H9 (cell line): ENCODE results near the gene ZCCHC7. TPM values are rescaled to one million over a fixed set of nuclear protein-coding genes. Genes with fewer than 3 reads are reported as not detected.

Experiments
- DNase-seq: peaks from one replicate; pipeline ENCODE4 v3.0.0-alpha.2; 2017
- H2AFZ ChIP-seq: one replicate; pipeline ENCODE4 v1.6.1; 2013; ENCODE audit warnings: mild to moderate bottlenecking, low read length, control low read depth, moderate library complexity
- H2AK5ac ChIP-seq: 2 replicates; pipeline ENCODE4 v1.6.1; 2013; ENCODE audit warnings: low read length, control low read depth, mixed read lengths; ENCODE audit not compliant: insufficient read length
- H2BK120ac ChIP-seq: one replicate; pipeline ENCODE4 v1.6.1; 2013; ENCODE audit warnings: low read depth, mild to moderate bottlenecking, low read length, control low read depth, inconsistent platforms; ENCODE audit not compliant: poor library complexity, severe bottlenecking
- H2BK12ac ChIP-seq: 2 replicates; pipeline ENCODE4 v1.6.1; 2013; ENCODE audit warnings: low read length, control low read depth, mixed read lengths, low read depth; ENCODE audit not compliant: insufficient read length
- H2BK15ac ChIP-seq: 2 replicates; pipeline ENCODE4 v1.6.1; 2013; ENCODE audit warnings: low read depth, low read length, control low read depth
- H2BK20ac ChIP-seq: one replicate; pipeline ENCODE4 v1.6.1; 2013; ENCODE audit warnings: low read depth, mild to moderate bottlenecking, low read length, control low read depth, inconsistent platforms; ENCODE audit not compliant: poor library complexity, severe bottlenecking
- H2BK5ac ChIP-seq: 2 replicates; pipeline ENCODE4 v1.6.1; 2013; ENCODE audit warnings: low read length, control low read depth, mixed read lengths; ENCODE audit not compliant: insufficient read length
- H3K14ac ChIP-seq: 2 replicates; pipeline ENCODE4 v1.6.1; 2013; ENCODE audit warnings: low read length, control low read depth; ENCODE audit not compliant: insufficient read depth
- H3K18ac ChIP-seq: 2 replicates; pipeline ENCODE4 v1.6.1; 2013; ENCODE audit warnings: low read depth, mild to moderate bottlenecking, mixed read lengths, low read length, control low read depth; ENCODE audit not compliant: insufficient read length
- H3K23ac ChIP-seq: 2 replicates; pipeline ENCODE4 v1.6.1; 2013; ENCODE audit warnings: low read length, control low read depth, mixed read lengths, low read depth; ENCODE audit not compliant: insufficient read length
- H3K23me2 ChIP-seq: 2 replicates; pipeline ENCODE4 v1.6.1; 2013; ENCODE audit warnings: low read depth, mild to moderate bottlenecking, mixed read lengths, low read length, control low read depth; ENCODE audit not compliant: insufficient read length, poor library complexity, severe bottlenecking
- H3K27ac ChIP-seq: 2 replicates; pipeline ENCODE4 v1.5.1; 2013; ENCODE audit warnings: low read length, control low read depth, mixed read lengths, low read depth; ENCODE audit not compliant: insufficient read length
- H3K27me3 ChIP-seq: 2 replicates; pipeline ENCODE4 v1.6.1; 2013; ENCODE audit warnings: low read length, control low read depth, inconsistent platforms; ENCODE audit not compliant: insufficient read depth
- H3K4ac ChIP-seq: 2 replicates; pipeline ENCODE4 v1.6.1; 2013; ENCODE audit warnings: low read depth, mild to moderate bottlenecking, control low read depth, inconsistent platforms, low read length, moderate library complexity
- H3K4me1 ChIP-seq: 2 replicates; pipeline ENCODE4 v1.6.1; 2013; ENCODE audit warnings: low read length, control low read depth, inconsistent platforms; ENCODE audit not compliant: insufficient read depth
- H3K4me2 ChIP-seq: 2 replicates; pipeline ENCODE4 v1.6.1; 2013; ENCODE audit warnings: low read length, control low read depth, mixed read lengths; ENCODE audit not compliant: insufficient read length, insufficient read depth
- H3K56ac ChIP-seq: 2 replicates; pipeline ENCODE4 v1.6.1; 2013; ENCODE audit warnings: low read depth, mild to moderate bottlenecking, mixed read lengths, low read length, control low read depth; ENCODE audit not compliant: insufficient read length
- H3K79me1 ChIP-seq: 2 replicates; pipeline ENCODE4 v1.6.1; 2013; ENCODE audit warnings: low read depth, mild to moderate bottlenecking, moderate library complexity, low read length, control low read depth, inconsistent platforms; ENCODE audit not compliant: insufficient read depth, poor library complexity, severe bottlenecking
- H3K79me2 ChIP-seq: 2 replicates; pipeline ENCODE4 v1.6.1; 2013; ENCODE audit warnings: low read length, control low read depth, inconsistent platforms; ENCODE audit not compliant: insufficient read depth
- H3K9ac ChIP-seq: 2 replicates; pipeline ENCODE4 v1.6.1; 2013; ENCODE audit warnings: low read length, control low read depth, mixed read lengths; ENCODE audit not compliant: insufficient read length; ENCODE audit errors: extremely low read depth
- H3K9me3 ChIP-seq: one replicate; pipeline ENCODE4 v1.6.1; 2013; ENCODE audit warnings: low read depth, low read length, inconsistent platforms; ENCODE audit not compliant: control insufficient read depth
- H3T11ph ChIP-seq: one replicate; pipeline ENCODE4 v1.6.1; 2013; ENCODE audit warnings: mild to moderate bottlenecking, low read length, control low read depth, inconsistent platforms
- H4K20me1 ChIP-seq: one replicate; pipeline ENCODE4 v1.6.1; 2013; ENCODE audit not compliant: control insufficient read depth, insufficient read length, insufficient read depth
- H4K5ac ChIP-seq: 2 replicates; pipeline ENCODE4 v1.6.1; 2013; ENCODE audit warnings: low read depth, mild to moderate bottlenecking, mixed read lengths, low read length, control low read depth; ENCODE audit not compliant: insufficient read length
- H4K8ac ChIP-seq: replicated peaks from 2 replicates; pipeline ENCODE4 v1.6.1; 2013; ENCODE audit warnings: low read length, control low read depth, mixed read lengths, low read depth; ENCODE audit not compliant: insufficient read length
- H4K91ac ChIP-seq: 2 replicates; pipeline ENCODE4 v1.6.1; 2013; ENCODE audit warnings: low read depth, mild to moderate bottlenecking, moderate library complexity, mixed read lengths, low read length, control low read depth; ENCODE audit not compliant: insufficient read length
- H3K27ac Mint-ChIP-seq, 3 experiments: 2 replicates in 2 of 3; 3 replicates in 1 of 3; pipeline ENCODE4 v1.8.0; 2020 to 2021; ENCODE audit warnings: mixed read lengths in 3 of 3, mild to moderate bottlenecking in 1 of 3, moderate library complexity in 1 of 3
- H3K27me3 Mint-ChIP-seq: 2 replicates; pipeline ENCODE4 v1.8.0; 2021; ENCODE audit warnings: low read depth, mild to moderate bottlenecking, moderate library complexity, mixed read lengths
- H3K36me3 Mint-ChIP-seq, 3 experiments: 2 replicates in 2 of 3; 3 replicates in 1 of 3; pipeline ENCODE4 v1.8.0; 2020 to 2021; ENCODE audit warnings: low read depth in 3 of 3, mixed read lengths in 3 of 3; ENCODE audit not compliant: insufficient read depth in 1 of 3
- H3K4me1 Mint-ChIP-seq, 2 experiments: 2 replicates each; pipeline ENCODE4 v1.8.0; 2020; ENCODE audit warnings: mixed read lengths in 2 of 2
- H3K4me3 Mint-ChIP-seq, 2 experiments: 2 replicates in 1 of 2; 3 replicates in 1 of 2; pipeline ENCODE4 v1.8.0; 2020 to 2021; ENCODE audit warnings: mild to moderate bottlenecking in 2 of 2, mixed read lengths in 2 of 2, moderate library complexity in 1 of 2
- H3K9me3 Mint-ChIP-seq, 2 experiments: 2 replicates in 1 of 2; 3 replicates in 1 of 2; pipeline ENCODE4 v1.8.0; 2020; ENCODE audit warnings: mild to moderate bottlenecking in 2 of 2, mixed read lengths in 2 of 2, moderate library complexity in 1 of 2
- WGBS: extraction: QIAGEN DNeasy Blood & Tissue Kit; methylation state at CpG from one replicate; pipeline ENCODE4 v1.1.7; 2013; ENCODE audit warnings: missing lambda C conversion rate, low lambda C conversion rate, mixed read lengths; ENCODE audit not compliant: insufficient read length; ENCODE audit errors: extremely low coverage; 5-methylcytosine and 5-hydroxymethylcytosine counted together
- total RNA-seq: library from RNA; stranded (reverse); gene quantifications from 2 replicates; pipeline ENCODE4 v1.2.1, GENCODE V29; 2021
- TF ChIP-seq, protein P1 (sequence below): fragments of 200-600 bp; sonication (generic); conservative IDR thresholded peaks from 3 replicates; pipeline ENCODE4 v1.8.0; 2021; ENCODE audit warnings: antibody characterized with exemption, mild to moderate bottlenecking

ZCCHC7 gene
- total RNA-seq, 1 experiment from 2014 or later, result 20.3 TPM

DNA sequence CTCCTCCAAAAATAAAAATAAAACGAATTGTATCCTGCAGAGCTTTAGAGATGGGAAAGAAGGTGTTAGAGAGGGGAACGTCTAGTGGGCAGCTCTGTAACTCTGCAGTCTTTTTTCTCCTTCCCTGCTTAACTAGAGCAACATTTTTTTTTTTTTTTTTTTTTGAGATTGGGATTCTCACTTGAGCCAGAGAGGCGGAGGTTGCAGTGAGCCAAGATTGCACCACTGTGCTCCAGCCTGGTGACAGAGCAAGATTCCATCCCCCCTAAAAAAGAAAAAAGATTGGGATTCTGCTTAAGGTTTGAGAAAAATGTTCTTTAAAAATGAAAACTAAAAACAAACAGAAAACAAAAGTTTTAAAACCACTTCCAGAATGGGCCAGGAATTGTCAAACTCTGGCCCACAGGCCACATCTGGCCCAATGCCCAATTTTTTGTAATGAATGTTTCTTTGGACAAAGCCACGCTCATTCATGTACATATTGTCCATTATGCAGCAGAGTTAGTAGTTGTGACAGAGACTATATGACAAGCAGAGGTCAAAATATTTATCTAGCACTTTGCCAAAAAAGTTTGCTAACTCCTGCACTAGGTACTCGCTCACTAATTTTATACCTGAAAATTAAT, 98.5 kb downstream of the ZCCHC7 start:
- TF ChIP-seq, protein P1, sequence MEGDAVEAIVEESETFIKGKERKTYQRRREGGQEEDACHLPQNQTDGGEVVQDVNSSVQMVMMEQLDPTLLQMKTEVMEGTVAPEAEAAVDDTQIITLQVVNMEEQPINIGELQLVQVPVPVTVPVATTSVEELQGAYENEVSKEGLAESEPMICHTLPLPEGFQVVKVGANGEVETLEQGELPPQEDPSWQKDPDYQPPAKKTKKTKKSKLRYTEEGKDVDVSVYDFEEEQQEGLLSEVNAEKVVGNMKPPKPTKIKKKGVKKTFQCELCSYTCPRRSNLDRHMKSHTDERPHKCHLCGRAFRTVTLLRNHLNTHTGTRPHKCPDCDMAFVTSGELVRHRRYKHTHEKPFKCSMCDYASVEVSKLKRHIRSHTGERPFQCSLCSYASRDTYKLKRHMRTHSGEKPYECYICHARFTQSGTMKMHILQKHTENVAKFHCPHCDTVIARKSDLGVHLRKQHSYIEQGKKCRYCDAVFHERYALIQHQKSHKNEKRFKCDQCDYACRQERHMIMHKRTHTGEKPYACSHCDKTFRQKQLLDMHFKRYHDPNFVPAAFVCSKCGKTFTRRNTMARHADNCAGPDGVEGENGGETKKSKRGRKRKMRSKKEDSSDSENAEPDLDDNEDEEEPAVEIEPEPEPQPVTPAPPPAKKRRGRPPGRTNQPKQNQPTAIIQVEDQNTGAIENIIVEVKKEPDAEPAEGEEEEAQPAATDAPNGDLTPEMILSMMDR, result no peak
- H3K9me3 ChIP-seq, result no peaks in the 10 kb centered on the region
- Mint-ChIP-seq H3K27ac (peak overlapping the region in 1 of 3 experiments; percentile 67; a peak in 1 of 7 replicates), H3K4me3 (no peak overlapping the region; a peak in 1 of 5 replicates), H3K9me3 (no peaks in the 10 kb centered on the region), H3K27me3 (no peaks in the 10 kb centered on the region), H3K36me3 (no peaks in the 10 kb centered on the region), H3K4me1 (peaks cover 8 to 14% of the 10 kb centered on the region in 2 experiments; a peak in 3 of 4 replicates)
- no peaks in the 10 kb centered on the region for H3K27me3 ChIP-seq
- H3K23ac ChIP-seq, result no peak overlapping the region
- no peak overlapping the region for H2AFZ ChIP-seq
- H3K56ac ChIP-seq, result no peak overlapping the region
- no peak overlapping the region for H4K5ac ChIP-seq
- H3K79me1 ChIP-seq, result no peaks in the 10 kb centered on the region
- H2BK120ac ChIP-seq, result no peak overlapping the region
- no peaks in the 10 kb centered on the region for H3K79me2 ChIP-seq
- H3T11ph ChIP-seq, result no peak overlapping the region
- H4K91ac ChIP-seq, result no peak overlapping the region
- no peaks in the 10 kb centered on the region for H3K23me2 ChIP-seq
- no peak overlapping the region for H3K9ac ChIP-seq
- no CpG with 5 or more reads among the region's 5 CpGs for WGBS
- no peak overlapping the region for H4K8ac ChIP-seq
- H3K14ac ChIP-seq, result no peak overlapping the region
- no peak overlapping the region for H2AK5ac ChIP-seq
- H3K4ac ChIP-seq, result no peak overlapping the region
- no peak overlapping the region for H2BK20ac ChIP-seq
- H3K4me2 ChIP-seq, result no peak overlapping the region
- no peak overlapping the region for H3K18ac ChIP-seq
- H3K27ac ChIP-seq, result no peak overlapping the region
- H2BK15ac ChIP-seq, result no peak overlapping the region
- no peak overlapping the region for H2BK12ac ChIP-seq
- no peaks in the 10 kb centered on the region for H3K4me1 ChIP-seq
- DNase-seq, result no peak
- no peaks in the 10 kb centered on the region for H4K20me1 ChIP-seq
- H2BK5ac ChIP-seq, result no peak overlapping the region
